ENCODE data around the gene ATP6AP1. TPM values are rescaled to one million over a fixed set of nuclear protein-coding genes. Genes with fewer than 3 reads are reported as not detected.

The ATP6AP1 gene
- total and polyA plus RNA-seq, 2 donors from 2014 or later = 121 to 205 TPM

GRCh38 chrX:154485150-154486051 is 56.9 kb downstream of the ATP6AP1 start:
- H3K4me3 ChIP-seq (ENCODE audit: low read length in 3 of 3) = peak overlapping the region in 2 of 3 donors; percentile 48 to 49
- H3K27ac ChIP-seq (ENCODE audit: low read depth in 2 of 2, low read length in 2 of 2) = peak overlapping the region; percentile 22 to 77
- peaks cover 0 to 4% (median 3%) of the 10 kb centered on the region in 3 donors for H3K36me3 ChIP-seq (ENCODE audit: control insufficient read depth in 2 of 3, insufficient read depth in 3 of 3, low read length in 3 of 3)
- H3K9ac ChIP-seq (ENCODE audit: low read length in 3 of 3) = peak overlapping the region in 1 of 3 donors; percentile 26
- TF ChIP-seq, protein P1, sequence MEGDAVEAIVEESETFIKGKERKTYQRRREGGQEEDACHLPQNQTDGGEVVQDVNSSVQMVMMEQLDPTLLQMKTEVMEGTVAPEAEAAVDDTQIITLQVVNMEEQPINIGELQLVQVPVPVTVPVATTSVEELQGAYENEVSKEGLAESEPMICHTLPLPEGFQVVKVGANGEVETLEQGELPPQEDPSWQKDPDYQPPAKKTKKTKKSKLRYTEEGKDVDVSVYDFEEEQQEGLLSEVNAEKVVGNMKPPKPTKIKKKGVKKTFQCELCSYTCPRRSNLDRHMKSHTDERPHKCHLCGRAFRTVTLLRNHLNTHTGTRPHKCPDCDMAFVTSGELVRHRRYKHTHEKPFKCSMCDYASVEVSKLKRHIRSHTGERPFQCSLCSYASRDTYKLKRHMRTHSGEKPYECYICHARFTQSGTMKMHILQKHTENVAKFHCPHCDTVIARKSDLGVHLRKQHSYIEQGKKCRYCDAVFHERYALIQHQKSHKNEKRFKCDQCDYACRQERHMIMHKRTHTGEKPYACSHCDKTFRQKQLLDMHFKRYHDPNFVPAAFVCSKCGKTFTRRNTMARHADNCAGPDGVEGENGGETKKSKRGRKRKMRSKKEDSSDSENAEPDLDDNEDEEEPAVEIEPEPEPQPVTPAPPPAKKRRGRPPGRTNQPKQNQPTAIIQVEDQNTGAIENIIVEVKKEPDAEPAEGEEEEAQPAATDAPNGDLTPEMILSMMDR (IDR thresholded peaks at IDR 0.05; ENCODE audit: borderline replicate concordance, extremely low read depth, insufficient read depth) = no peak
- H3K9me3 ChIP-seq (ENCODE audit: control insufficient read depth in 2 of 3, insufficient read depth in 1 of 3, low read length in 3 of 3) = no peaks in the 10 kb centered on the region
- FAIRE-seq = no peak
- DNase-seq = peak in 2 of 5 donors; percentile 47 to 78
- H3K27me3 ChIP-seq (ENCODE audit: control insufficient read depth, insufficient read depth, low read length) = no peaks in the 10 kb centered on the region
- intact Hi-C loops (cut with DNase I) = no loop called here
- H3K4me1 ChIP-seq (ENCODE audit: control insufficient read depth in 2 of 3, insufficient read depth in 2 of 3, low read depth in 1 of 3, low read length in 3 of 3) = peaks cover 0 to 23% (median 4%) of the 10 kb centered on the region in 3 donors

DNA sequence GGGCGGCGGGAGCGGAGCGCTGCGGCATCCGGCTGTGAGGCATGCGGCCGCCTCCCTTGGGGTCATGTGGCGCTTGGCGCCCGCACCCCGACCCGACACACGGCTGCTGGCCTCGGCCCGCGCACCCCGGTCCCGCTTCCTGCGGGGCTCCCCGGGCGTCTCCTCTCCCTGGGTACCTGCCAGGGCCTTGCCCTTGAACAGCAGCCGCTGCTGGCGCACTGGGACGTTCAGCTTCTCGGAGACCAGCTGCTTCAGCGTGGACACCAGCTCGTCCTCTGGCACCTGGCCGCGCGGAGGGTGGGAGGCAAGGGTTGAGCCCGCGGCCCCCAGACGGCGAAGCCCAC is 57.5 kb downstream of the ATP6AP1 start:
- intact Hi-C loops (cut with DNase I) = no loop called here
- TF ChIP-seq, protein P1 (IDR thresholded peaks at IDR 0.05; ENCODE audit: borderline replicate concordance, extremely low read depth, insufficient read depth) = no peak
- peaks cover 0 to 23% (median 4%) of the 10 kb centered on the region in 3 donors for H3K4me1 ChIP-seq (ENCODE audit: control insufficient read depth in 2 of 3, insufficient read depth in 2 of 3, low read depth in 1 of 3, low read length in 3 of 3)

More for the DNA sequence above, 57.5 kb downstream of the ATP6AP1 start:
- peaks cover 0 to 4% (median 3%) of the 10 kb centered on the region in 3 donors for H3K36me3 ChIP-seq (ENCODE audit: control insufficient read depth in 2 of 3, insufficient read depth in 3 of 3, low read length in 3 of 3)
- H3K4me3 ChIP-seq (ENCODE audit: low read length in 3 of 3) = peak overlapping the region; percentile 6 to 49 (median 48)
- no peak for FAIRE-seq
- H3K9me3 ChIP-seq (ENCODE audit: control insufficient read depth in 2 of 3, insufficient read depth in 1 of 3, low read length in 3 of 3) = no peaks in the 10 kb centered on the region
- H3K9ac ChIP-seq (ENCODE audit: low read length in 3 of 3) = peak overlapping the region in 1 of 3 donors; percentile 26
- no peaks in the 10 kb centered on the region for H3K27me3 ChIP-seq (ENCODE audit: control insufficient read depth, insufficient read depth, low read length)
- H3K27ac ChIP-seq (ENCODE audit: low read depth in 2 of 2, low read length in 2 of 2) = peak overlapping the region; percentile 22 to 77
- DNase-seq = peak in 4 of 5 donors; percentile 9 to 82 (median 46)

Small RNAs within 50 kb of the gene (microRNA-seq; reads per million reads assigned to microRNA genes)
- not detected for gene MIR6858

Other genes with a start within 250 kb of the ATP6AP1 start
- not detected for gene OPN1MW, start 246.1 kb upstream of the ATP6AP1 start, total RNA-seq
- gene OPN1MW, start 246.1 kb upstream of the ATP6AP1 start, polyA plus RNA-seq (ENCODE audit: insufficient read depth, low read depth, low replicate concordance) = not detected
- not detected for gene OPN1MW2, start 208.9 kb upstream of the ATP6AP1 start, total RNA-seq
- gene OPN1MW2, start 208.9 kb upstream of the ATP6AP1 start, polyA plus RNA-seq (ENCODE audit: insufficient read depth, low read depth, low replicate concordance) = not detected
- not detected for gene OPN1MW3, start 171.1 kb upstream of the ATP6AP1 start, total RNA-seq
- not detected for gene OPN1MW3, start 171.1 kb upstream of the ATP6AP1 start, polyA plus RNA-seq (ENCODE audit: insufficient read depth, low read depth, low replicate concordance)
- not detected for gene TEX28, start 133.6 kb upstream of the ATP6AP1 start, total RNA-seq
- gene TEX28, start 133.6 kb upstream of the ATP6AP1 start, polyA plus RNA-seq (ENCODE audit: insufficient read depth, low read depth, low replicate concordance) = not detected
- gene TKTL1, start 132.9 kb upstream of the ATP6AP1 start, total RNA-seq = 0.38 TPM
- gene TKTL1, start 132.9 kb upstream of the ATP6AP1 start, polyA plus RNA-seq (ENCODE audit: insufficient read depth, low read depth, low replicate concordance) = 0.30 TPM
- 1,036 TPM for gene FLNA, start 54.0 kb upstream of the ATP6AP1 start, total RNA-seq
- 421 TPM for gene FLNA, start 54.0 kb upstream of the ATP6AP1 start, polyA plus RNA-seq (ENCODE audit: insufficient read depth, low read depth, low replicate concordance)
- gene EMD, start 49.4 kb upstream of the ATP6AP1 start, total RNA-seq = 79.6 TPM
- 102 TPM for gene EMD, start 49.4 kb upstream of the ATP6AP1 start, polyA plus RNA-seq (ENCODE audit: insufficient read depth, low read depth, low replicate concordance)
- gene RPL10, start 30.3 kb upstream of the ATP6AP1 start, total RNA-seq = 2,684 TPM
- gene RPL10, start 30.3 kb upstream of the ATP6AP1 start, polyA plus RNA-seq (ENCODE audit: insufficient read depth, low read depth, low replicate concordance) = 2,858 TPM
- gene DNASE1L1, start 19.4 kb upstream of the ATP6AP1 start, total RNA-seq = 33.8 TPM
- 28.0 TPM for gene DNASE1L1, start 19.4 kb upstream of the ATP6AP1 start, polyA plus RNA-seq (ENCODE audit: insufficient read depth, low read depth, low replicate concordance)
- gene TAFAZZIN, start 17.1 kb upstream of the ATP6AP1 start, total RNA-seq = 40.2 TPM
- 33.3 TPM for gene TAFAZZIN, start 17.1 kb upstream of the ATP6AP1 start, polyA plus RNA-seq (ENCODE audit: insufficient read depth, low read depth, low replicate concordance)
- gene GDI1, start 8.5 kb downstream of the ATP6AP1 start, total RNA-seq = 116 TPM
- 92.5 TPM for gene GDI1, start 8.5 kb downstream of the ATP6AP1 start, polyA plus RNA-seq (ENCODE audit: insufficient read depth, low read depth, low replicate concordance)
- gene FAM50A, start 15.5 kb downstream of the ATP6AP1 start, total RNA-seq = 46.0 TPM
- 112 TPM for gene FAM50A, start 15.5 kb downstream of the ATP6AP1 start, polyA plus RNA-seq (ENCODE audit: insufficient read depth, low read depth, low replicate concordance)
- gene PLXNA3, start 29.6 kb downstream of the ATP6AP1 start, total RNA-seq = 40.5 TPM
- gene PLXNA3, start 29.6 kb downstream of the ATP6AP1 start, polyA plus RNA-seq (ENCODE audit: insufficient read depth, low read depth, low replicate concordance) = 4.9 TPM
- 10.0 TPM for gene LAGE3, start 50.6 kb downstream of the ATP6AP1 start, total RNA-seq
- 29.0 TPM for gene LAGE3, start 50.6 kb downstream of the ATP6AP1 start, polyA plus RNA-seq (ENCODE audit: insufficient read depth, low read depth, low replicate concordance)
- gene UBL4A, start 57.9 kb downstream of the ATP6AP1 start, total RNA-seq = 26.1 TPM
- gene UBL4A, start 57.9 kb downstream of the ATP6AP1 start, polyA plus RNA-seq (ENCODE audit: insufficient read depth, low read depth, low replicate concordance) = 35.2 TPM
- gene SLC10A3, start 62.0 kb downstream of the ATP6AP1 start, total RNA-seq = 27.3 TPM
- 19.0 TPM for gene SLC10A3, start 62.0 kb downstream of the ATP6AP1 start, polyA plus RNA-seq (ENCODE audit: insufficient read depth, low read depth, low replicate concordance)
- 39.5 TPM for gene FAM3A, start 87.6 kb downstream of the ATP6AP1 start, total RNA-seq
- gene FAM3A, start 87.6 kb downstream of the ATP6AP1 start, polyA plus RNA-seq (ENCODE audit: insufficient read depth, low read depth, low replicate concordance) = 73.4 TPM
- 54.1 TPM for gene G6PD, start 118.2 kb downstream of the ATP6AP1 start, total RNA-seq
- gene G6PD, start 118.2 kb downstream of the ATP6AP1 start, polyA plus RNA-seq (ENCODE audit: insufficient read depth, low read depth, low replicate concordance) = 34.7 TPM
- gene IKBKG, start 118.9 kb downstream of the ATP6AP1 start, total RNA-seq = 31.3 TPM
- 23.3 TPM for gene IKBKG, start 118.9 kb downstream of the ATP6AP1 start, polyA plus RNA-seq (ENCODE audit: insufficient read depth, low read depth, low replicate concordance)
- not detected for gene CTAG1A, start 156.5 kb downstream of the ATP6AP1 start, total RNA-seq
- not detected for gene CTAG1A, start 156.5 kb downstream of the ATP6AP1 start, polyA plus RNA-seq (ENCODE audit: insufficient read depth, low read depth, low replicate concordance)
- gene CTAG1B, start 190.6 kb downstream of the ATP6AP1 start, total RNA-seq = not detected
- gene CTAG1B, start 190.6 kb downstream of the ATP6AP1 start, polyA plus RNA-seq (ENCODE audit: insufficient read depth, low read depth, low replicate concordance) = not detected
- 0.28 TPM for gene CTAG2, start 224.9 kb downstream of the ATP6AP1 start, total RNA-seq
- not detected for gene CTAG2, start 224.9 kb downstream of the ATP6AP1 start, polyA plus RNA-seq (ENCODE audit: insufficient read depth, low read depth, low replicate concordance)